Measurements from ENCODE around the gene KIF4B.
"Not testable (repeated sequence)": the region's sequence is repeated elsewhere in the genome, so short reads cannot be mapped to it uniquely, and the experiment has no call there.

The KIF4B gene

GRCh38 chr5:155013526-155013925 lies at the start of gene KIF4B:
Gene KIF4B (plus strand): TSS chr5:155013755. CDS start chr5:155013860, 105 bp downstream.
- no peak for DNase-seq

DNA sequence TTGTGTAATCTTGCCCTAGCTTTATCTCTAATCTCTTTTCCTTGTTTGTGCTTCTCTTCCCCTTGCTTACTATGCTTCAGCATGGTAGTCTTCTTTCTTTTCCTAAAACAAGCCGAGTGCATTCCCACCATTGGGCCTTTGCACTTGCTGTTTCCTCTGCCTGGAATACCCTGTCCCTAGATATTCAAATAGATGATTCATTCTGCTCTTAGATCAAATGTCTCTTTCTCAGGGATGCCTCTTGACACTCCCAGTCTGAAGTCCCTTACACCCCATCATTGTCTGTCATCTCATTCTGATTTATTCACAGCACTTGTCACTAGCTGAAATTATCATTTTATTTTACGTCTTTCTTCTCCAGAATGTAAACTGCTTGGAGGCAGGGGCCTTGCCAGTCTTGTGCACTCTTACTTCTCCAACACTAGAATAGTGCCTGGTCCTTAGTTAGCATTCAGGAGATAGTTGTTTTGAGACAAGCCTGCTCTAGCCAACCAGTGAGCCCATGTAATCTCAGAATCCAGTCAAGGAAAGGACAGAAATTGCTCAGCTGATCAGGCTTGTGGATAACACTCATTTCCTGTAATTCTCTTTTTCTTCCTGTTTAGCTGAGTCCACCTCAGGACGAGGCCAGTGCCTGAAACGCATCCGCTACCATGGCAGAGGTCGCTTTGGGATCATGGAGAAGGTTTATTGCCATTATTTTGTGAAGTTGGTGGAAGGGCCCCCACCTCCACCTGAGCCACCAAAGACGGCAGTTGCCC lies 47.3 kb upstream of the KIF4B start:
- DNase-seq: no peak

DNA sequence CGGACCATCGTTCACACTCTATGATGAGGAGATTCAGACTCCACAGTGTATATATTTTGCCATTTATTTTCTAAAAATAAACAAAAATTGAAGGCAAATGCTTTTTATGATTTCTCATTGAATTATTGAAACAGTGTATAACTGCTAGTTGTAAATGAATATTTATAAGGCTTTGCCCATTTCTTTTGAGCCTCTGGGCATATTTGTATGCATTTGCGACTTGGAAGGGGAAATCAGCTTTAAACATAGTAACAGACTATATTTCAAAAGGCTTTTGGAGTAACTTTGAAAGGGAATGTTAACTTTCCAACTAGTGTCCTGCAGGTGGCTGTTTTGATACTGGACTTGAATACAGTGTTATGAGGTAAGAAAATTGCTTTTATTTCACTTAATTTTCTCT lies 46.7 kb upstream of the KIF4B start:
- no peak for DNase-seq

- peak; percentile 50 for DNase-seq
Measured at GRCh38 chr5:154967421-154968024, 46.0 kb upstream of the KIF4B start.

DNA sequence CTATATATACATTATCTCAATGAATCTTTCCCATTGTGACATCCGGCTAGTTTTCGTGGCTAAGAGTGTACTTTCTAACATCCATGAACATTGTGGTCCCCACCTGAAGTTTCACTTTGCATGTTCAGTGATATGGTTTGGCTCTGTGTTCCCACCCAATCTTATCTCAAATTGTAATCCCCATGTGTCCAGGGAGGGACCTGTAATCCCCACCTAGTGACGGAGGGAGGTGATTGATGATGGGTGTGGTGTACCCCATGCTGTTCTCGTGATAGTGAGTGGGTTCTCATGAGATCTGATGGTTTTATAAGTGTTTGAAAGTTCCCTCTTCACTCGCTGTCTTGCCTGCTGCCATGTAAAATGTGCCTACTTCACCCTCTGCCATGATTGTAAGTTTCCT lies 44.6 kb upstream of the KIF4B start:
- no peak for DNase-seq

- peak; percentile 17 for DNase-seq
Measured at GRCh38 chr5:154970759-154971158, 42.8 kb upstream of the KIF4B start.

DNA sequence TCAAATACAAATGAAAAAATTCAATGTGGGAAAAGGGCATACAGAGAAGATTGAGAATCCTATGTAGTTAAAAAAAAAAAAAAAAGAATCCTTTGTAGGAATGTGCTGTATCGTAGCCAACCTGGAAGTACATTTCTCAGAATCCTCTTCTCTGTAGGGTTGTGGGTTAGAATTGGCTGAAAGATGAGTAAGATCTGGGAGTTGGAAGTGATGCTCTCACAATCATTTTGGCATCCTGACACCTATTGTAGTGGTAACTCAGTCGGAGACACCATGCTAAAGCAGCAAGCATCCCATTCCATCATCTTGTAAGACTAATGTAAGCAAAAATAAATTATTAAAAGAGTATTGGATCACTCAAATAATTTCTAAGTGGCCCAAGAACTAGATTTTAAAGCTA lies 42.1 kb upstream of the KIF4B start:
- no peak for DNase-seq

DNA sequence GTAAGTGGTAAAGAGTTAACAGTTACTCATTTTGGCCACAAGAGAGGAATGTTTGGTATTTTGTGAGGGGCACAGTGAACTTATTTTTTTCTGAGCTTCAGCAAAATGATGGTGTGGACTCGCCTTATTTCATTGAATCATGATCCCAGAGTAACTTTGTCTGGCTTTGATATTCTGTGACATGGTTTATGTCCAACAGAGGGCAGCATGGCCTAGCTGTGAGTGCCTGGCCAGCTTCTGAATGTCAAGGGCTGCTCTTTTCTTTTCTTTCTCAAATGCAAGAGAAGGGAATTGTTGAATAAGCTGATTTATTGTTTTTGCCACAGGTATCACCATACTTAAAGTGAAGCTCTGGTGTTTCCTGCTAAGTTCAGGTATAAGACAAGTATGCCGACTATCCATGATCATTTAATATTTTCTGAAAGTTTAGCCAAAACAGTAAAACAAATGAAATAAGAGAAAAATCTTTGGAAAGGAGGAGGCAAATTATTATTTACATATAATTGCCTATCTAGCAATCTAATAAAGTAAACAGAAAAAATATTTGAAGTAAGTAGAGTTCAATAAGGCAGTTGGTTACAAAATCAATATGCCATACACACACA lies 41.0 kb upstream of the KIF4B start:
- DNase-seq: peak; percentile 78

DNA sequence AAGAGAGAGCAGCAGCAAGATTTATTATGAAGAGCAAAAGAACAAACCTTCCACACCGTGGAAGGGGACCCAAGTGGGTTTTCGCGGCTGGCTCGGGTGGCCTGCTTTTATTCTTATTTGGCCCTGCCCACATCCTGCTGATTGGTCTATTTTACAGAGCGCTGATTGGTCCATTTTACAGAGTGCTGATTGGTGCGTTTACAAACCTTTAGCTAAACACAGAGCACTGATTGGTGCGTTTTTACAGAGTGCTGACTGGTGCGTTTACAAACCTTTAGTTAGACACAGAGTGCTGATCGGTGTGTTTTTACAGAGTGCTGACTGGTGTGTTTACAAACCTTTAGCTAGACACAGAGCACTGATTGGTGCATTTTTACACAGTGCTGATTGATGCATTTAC lies 37.5 kb upstream of the KIF4B start:
- DNase-seq: not testable (repeated sequence)

DNA sequence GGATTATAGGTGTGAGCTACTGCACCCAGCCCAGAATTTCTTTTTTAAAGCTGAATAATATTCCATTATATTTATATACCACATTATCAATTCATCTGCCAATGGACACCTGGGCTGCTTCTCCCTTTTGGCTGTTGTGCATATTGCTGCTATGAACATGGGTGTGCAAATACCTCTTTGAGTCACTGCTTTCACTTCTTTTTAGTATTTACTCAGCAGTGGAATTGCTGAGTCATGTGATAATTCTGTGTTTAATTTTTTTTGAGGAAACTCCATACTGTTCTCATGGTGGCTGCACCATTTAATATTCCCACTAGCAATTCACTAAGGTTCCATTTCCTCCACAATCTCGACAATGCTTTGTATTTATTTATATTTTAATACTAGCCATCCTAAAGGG lies 36.1 kb upstream of the KIF4B start:
- DNase-seq: no peak

DNA sequence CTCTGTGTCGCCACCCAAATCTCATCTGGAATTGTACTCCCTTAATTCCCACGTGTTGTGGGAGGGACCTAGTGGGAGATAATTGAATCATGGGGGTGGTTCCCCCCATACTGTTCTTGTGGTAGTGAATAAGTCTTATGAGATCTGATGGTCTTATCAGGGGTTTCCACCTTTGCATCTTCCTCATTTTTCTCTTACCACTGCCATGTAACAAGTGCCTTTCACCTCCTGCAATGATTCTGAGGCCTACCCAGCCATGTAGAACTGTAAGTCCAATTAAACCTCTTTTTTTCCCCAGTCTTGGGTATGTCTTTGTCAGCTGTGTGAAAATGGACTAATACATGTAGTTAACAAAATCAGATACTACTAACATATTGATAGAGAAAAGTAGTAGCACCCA lies 35.3 kb upstream of the KIF4B start:
- peak; percentile 72 for DNase-seq

- no peak for DNase-seq
Measured at GRCh38 chr5:154984946-154985516, 28.5 kb upstream of the KIF4B start.

DNA sequence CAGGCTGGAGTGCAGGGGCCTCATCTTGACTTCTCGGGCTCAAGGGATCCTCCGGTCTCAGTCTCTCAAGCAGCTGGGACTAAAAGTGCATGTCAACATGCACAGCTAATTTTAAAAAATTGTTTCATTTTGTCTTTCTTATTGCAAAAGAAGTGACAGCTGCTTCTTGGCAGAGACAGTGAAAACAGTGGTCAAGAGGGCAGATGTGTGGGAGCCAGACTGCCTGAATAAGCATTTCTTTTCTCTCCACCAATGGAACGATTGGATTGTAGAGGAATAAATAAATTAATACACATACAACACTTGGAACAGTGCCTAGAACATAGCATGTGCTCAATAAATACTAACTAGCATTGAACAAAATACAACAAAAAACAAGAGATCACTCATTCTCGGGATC lies 27.4 kb upstream of the KIF4B start:
- DNase-seq: no peak

- no peak for DNase-seq
Measured at GRCh38 chr5:154989626-154990025, 23.9 kb upstream of the KIF4B start.

GRCh38 chr5:154993461-154993860 lies 20.1 kb upstream of the KIF4B start:
- DNase-seq: no peak

DNA sequence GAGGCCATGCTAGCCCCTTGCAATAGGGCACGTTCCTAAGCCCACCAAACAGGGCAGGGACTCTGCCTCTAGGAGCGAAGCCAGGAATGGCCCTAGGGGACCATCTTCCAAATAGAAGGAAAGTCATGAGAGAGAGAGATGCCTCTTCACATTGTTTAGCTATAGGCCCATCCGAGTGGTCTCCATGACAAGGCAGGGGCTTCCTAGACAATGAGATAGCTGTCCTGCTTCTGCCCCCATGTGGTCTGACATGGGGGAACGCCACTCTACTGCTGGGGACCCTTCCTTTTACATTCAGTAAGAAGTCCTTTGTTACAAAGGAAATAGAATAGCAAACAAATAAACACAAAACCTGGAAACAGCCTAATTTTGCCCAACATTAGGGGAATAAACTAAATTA lies 17.9 kb upstream of the KIF4B start:
- peak; percentile 45 for DNase-seq

DNA sequence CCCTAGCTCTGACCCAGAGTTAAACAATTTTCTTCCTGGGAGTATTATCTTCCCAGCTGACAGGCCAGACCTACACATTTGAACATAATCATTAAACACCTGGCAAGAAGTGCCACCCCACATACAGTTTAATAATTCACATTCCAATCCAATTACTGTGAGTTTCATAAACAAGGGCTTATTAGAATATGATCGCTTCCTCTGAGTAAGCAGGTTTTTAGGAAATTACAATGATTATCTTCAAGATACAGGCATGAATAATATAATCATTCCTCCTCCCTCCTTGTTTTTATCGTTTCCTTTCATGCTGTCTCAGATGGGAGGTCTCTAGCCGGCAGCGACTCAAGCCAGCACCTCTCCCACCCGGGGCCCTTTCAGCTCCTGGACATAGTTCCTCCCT lies 15.8 kb upstream of the KIF4B start:
- peak; percentile 68 for DNase-seq

GRCh38 chr5:154999865-155000264 lies 13.7 kb upstream of the KIF4B start:
- DNase-seq: no peak

DNA sequence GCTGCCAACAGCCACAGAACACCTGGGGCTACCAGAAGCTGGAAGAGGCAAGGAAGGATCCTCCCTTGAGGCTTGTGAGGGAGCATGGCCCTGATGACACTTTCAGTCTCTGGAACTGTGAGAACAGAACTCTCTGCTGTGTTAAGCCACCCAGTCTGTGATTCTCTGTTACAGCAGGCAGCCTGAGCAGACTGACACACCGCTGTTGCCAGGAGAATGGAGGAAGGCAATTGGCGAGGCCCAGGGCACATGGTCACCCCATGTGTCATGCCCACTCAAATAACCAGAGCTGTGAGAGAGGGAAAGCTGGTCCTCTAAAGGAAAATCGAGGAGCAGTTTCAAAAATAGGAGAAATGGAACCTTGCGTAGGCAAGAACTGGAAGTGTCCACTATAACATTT lies 12.0 kb upstream of the KIF4B start:
- DNase-seq: no peak

- DNase-seq: not testable (repeated sequence)
Measured at GRCh38 chr5:155002722-155003121, 10.8 kb upstream of the KIF4B start.

DNA sequence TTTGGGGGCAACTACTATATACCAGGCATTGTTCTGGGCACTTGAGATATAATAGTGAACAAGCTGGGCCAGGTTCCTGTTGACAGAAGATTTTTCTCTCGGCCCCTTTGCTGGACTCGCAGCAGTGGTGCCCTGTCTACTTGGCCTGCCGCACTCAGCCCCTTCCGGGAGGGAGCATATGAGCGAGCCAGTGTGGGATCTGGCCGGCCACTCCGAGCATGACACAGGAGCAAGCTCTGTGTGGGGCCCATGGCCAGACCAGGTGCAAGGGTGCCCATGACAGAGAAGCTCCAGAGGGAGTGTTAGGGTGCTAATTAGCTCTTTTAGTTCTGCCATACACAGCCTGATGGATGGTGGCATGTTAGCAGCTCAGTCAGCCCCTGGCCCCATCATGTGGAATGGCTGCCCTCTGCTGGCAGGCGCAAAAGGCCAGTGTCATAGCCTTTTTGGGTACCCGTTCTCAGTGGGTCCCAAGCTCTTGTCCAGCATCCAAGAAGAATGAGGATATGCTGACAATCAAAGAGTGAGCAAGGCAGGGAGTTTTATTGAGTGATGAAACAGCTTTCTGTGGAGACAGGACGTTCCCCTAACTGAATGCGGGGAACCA lies 9.3 kb upstream of the KIF4B start:
- peak; percentile 65 for DNase-seq

- not testable (repeated sequence) for DNase-seq
Measured at GRCh38 chr5:155006265-155006664, 7.3 kb upstream of the KIF4B start.

DNA sequence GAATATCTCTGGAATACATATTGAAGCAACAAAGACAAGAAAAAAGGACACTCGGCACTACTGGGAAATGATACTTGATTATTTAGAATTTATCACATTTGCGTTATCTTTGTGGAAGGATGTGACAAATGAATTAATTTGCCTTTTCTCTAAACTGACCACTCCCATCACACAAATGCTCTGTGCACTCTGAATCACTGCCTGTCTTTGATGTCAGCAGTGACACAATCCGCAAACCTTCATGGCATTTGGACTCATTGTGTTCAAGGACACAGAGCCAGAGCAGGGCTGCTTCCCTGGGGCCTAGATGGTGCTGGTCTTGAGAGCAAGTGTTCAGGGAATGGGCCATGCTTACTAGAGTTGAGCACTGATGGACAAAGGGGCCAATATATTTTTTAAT lies 4.9 kb upstream of the KIF4B start:
- no peak for DNase-seq

GRCh38 chr5:155010881-155011280 lies 2.7 kb upstream of the KIF4B start:
- no peak for DNase-seq

Data from hematopoietic multipotent progenitor cell treated with erythropoietin and hydrocortisone succinate and interleukin-3 and kit ligand, for 4 days (in vitro differentiated cells).